Hematopoietic multipotent progenitor cell treated with erythropoietin and hydrocortisone succinate and interleukin-3 and kit ligand, for 17 days (in vitro differentiated cells): ENCODE measurements around the gene DPT.
"Not testable (repeated sequence)": the region's sequence is repeated elsewhere in the genome, so short reads cannot be mapped to it uniquely, and the experiment has no call there.

ENCODE experiments used
- DNase-seq: peaks from one replicate; pipeline ENCODE4 v3.0.0-alpha.2; 2015; ENCODE audit warnings: low spot score

Gene DPT

DNA sequence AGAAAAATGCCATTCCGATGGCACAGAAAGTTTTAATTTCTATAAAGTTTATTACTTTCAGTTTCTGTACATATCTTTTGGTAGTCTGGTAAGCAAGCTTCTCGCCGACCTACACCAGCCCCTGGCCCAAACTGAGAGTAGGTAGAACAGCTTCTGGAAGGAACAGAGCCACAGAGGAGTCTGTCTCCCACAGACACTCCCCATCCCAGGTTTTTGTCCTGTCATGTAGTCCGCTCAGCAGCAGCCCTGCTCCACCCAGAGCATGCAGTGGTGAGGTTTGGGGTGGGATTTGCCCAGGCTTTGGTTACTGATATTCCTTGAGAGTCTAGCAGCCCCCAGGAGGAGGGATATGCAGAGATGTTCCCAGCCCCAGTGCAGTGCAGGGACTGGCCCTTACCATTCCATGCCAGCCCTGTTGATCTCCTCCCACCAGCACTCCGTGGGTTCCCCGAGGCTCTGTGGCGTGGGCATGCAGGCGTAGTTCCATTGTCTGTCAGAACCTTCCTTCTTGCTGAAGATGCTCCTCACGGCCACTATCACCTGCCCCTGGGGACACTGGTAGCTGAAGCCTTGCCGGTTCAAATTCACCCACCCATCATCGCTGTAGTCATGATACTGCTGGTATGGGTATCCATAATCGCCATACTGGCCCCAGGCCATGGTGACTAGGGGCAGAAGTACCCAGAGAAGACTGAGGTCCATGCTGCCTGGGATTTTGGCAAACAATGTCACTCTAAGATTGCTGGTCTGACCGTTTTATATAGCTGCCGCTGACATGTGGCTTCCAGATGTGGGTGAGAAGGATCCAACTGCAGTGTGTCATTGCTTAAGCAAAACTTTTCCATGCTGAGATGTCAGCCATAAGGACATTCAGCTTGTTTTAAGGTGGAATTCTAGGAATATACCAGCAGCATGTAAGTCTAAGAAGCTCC lies at the start of gene DPT:
Gene DPT, minus strand, starts transcription at position 734 of the 932 bp plus-strand sequence. Its CDS starts 32 bp downstream, at position 702.
- DNase-seq: no peak

DNA sequence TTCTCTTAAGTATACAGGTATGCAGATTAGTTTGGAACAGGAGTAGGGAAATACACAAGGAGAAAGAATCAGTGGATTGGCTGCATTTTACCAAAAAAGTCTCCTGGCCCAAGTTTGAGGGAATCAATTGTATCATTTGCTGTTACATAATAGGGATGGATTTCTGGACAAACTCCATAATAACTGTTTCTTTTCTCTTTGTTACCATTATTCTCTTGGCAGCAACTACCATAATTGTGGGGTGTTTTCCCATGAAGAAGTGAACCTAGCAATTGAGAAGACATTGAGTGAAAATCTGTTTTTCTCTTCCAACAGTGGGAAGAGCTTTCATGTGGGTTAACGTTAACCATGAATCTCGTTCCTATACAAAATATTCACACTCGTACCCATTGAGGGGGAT lies 46.4 kb upstream of the DPT start:
- no peak for DNase-seq

DNA sequence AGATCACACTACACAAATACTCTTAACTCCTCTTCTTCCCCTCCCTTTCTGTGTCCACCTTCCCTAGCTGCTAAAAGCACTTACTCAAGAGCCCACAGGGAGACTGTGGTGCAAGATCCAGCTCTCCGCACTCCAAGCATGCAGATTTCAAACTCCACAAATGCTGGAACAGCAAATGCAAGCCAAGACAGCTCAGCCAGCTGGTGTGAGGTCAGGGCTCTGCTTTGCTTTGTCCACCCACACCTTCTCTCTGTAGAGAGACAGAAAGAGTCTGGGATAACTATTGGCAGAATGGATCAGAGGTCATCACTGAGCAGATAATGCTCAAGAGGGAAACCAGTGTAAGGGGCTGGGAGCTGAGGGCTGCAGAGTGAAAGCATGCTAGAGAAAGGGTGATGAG lies 45.2 kb upstream of the DPT start:
- no peak for DNase-seq

- no peak for DNase-seq
These were observed 43.5 kb upstream of the DPT start for GRCh38 chr1:168772428-168773060.

DNA sequence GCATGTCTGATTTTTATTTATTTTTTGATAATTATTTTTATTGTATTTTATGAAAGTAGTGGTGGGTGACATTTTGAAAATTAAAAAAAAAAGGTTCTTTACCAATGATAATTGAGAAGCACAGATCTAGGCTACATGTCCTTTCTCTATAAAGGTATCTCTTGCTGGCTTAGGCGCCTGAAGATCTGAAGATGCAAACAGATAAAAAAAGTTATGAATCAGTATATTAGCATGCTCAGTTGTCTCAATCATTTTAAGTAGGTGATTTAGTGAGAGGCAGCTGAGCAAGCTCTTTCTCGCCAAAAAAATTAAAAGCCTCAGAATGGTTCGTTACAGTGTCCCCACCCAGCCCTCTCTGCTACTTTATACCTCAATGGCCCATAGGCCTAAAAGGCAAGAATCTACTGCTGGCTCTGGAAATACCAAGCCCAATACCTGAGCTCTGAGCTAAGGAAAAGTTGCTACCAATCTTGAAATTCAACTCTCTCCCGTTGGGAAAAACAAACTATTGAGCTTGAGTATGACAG lies 42.2 kb upstream of the DPT start:
- no peak for DNase-seq

DNA sequence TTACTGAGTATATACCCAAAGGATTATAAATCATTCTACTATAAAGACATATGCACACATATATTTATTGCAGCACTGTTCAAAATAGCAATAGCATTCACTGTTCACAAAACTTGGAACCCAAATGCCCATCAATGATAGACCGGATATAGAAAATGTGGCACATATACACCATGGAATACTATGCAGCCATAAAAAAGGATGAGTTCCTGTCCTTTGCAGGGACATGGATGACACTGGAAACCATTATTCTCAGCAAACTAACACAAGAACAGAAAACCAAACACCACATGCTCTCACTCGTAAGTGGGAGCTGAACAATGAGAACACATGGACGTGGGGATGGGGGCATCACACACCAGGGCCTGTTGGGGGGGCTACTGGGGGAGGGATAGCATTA lies 40.9 kb upstream of the DPT start:
- not testable (repeated sequence) for DNase-seq

- DNase-seq: no peak
These were observed 39.0 kb upstream of the DPT start for GRCh38 chr1:168767894-168768584.

DNA sequence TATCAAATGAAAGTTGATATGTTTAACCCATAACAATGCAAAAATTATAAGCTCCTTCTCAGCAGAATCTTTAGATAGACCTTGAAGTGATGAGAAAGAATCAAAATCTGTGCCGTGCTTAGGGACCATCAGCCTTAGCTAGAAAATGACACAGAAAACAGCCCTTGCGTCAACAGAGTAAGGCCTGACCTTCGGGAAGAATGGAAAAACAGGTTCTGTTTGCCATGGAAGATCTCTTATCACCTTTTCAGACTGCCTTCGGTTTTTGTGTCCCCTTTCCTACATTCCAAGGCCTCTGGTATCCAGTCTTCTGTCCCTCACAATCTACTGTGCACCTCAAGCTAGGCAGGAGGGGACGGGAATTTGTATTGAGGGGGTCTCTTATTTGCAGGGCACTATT lies 37.6 kb upstream of the DPT start:
- no peak for DNase-seq

DNA sequence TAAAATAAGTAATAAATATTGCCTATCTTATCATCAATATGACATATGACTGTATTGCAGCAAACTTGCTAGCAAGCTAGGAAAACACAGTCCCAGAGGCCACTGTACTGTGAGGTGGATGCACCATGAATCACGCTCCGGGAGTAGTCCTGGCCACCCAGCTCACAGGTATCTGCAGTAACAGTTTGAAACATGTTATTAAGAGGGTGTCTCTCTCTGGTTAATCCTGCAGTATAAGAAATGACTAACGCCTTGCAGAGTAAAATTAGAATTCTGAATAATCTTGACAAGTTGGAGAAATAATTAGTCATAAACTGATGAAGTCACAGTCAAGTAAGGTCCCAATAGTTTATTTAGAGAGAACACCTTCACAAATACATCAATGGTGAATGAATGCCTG lies 34.0 kb upstream of the DPT start:
- no peak for DNase-seq

DNA sequence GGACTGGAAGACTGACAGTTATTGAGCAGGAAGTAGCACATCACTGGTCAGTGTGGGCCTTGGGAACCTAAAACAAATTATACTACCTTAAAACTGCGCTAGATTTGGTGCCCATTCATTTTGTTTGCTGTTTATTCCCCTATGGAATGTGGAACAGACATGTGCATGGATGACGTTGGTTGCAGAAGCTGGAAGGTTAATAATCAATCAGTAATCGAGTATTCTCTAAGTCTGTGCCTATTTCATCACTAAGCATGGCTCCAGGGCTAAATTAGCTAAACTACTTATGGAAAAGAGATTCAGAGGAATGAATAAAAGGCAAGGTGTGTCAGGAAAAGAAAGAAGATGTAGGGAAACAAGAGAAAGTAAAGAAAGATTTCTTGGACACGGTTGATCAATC lies 33.5 kb upstream of the DPT start:
- DNase-seq: no peak

DNA sequence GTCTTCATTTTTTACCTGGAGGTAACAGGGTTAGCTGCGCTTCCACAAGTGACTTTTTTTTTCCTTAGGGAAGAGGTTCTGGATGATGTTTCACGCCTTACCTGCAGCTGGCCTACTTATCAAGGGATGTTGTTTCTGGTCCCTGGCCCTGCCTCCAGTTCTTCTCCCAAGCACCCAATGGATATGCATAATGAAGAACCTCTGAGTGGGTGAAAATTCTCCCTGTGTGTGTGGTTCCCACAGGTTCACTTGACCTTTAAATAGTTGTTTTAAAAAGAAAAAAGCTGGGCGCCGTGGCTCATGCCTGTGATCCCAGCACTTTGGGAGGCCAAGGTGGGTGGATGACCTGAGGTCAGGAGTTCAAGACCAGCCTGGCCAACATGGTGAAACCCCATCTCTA lies 31.8 kb upstream of the DPT start:
- no peak for DNase-seq

DNA sequence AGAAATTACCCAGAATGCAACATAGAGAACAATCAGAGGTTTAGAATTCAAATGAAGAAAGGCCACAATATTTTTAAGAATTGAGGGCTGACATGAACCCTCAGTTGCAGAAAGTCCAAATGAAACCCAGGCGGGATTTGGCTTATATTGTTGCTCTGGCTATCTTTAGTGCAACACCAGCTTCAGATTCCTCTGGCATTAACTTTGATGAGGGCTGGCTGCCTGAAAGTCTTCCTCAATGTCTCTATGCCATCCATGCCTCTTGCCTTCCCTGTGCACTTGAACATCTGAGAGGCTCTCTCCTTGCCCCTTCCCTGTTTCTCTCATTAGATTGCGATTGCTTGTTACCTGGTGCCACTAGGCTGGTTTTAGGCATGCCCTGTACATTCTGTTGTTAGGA lies 31.2 kb upstream of the DPT start:
- DNase-seq: no peak

- DNase-seq: no peak
These were observed 30.1 kb upstream of the DPT start for GRCh38 chr1:168759077-168759476.

- no peak for DNase-seq
These were observed 29.5 kb upstream of the DPT start for GRCh38 chr1:168758503-168758902.

DNA sequence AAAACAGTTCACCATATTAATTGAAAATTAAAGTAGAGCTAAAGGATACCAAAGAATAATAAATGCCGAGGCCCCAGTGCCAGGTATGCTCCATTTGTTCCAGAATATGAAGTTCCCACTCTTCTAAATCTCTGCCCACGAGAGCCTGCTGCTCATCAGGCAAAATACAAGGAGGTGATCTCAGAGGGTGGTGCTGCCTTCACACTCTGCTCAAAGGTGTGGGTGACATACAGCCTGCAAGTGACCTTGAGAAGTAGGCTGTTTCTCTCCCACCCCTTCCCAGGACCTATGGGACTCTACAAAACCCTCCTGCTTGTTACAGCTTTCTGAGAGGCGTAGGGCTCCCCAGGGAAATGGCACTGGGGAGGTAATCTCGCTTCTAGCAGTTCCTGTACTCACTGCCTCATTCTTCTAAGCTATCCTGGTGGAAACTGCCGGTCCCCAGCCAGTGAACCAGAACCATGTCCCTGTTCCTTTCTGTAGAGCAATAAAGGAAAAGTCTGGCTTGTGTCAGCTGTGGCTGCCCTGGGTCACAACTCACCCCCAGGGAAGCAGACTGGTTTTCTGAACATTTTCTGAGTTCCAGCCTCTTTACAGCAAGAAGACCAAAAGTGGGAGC lies 26.9 kb upstream of the DPT start:
- no peak for DNase-seq

DNA sequence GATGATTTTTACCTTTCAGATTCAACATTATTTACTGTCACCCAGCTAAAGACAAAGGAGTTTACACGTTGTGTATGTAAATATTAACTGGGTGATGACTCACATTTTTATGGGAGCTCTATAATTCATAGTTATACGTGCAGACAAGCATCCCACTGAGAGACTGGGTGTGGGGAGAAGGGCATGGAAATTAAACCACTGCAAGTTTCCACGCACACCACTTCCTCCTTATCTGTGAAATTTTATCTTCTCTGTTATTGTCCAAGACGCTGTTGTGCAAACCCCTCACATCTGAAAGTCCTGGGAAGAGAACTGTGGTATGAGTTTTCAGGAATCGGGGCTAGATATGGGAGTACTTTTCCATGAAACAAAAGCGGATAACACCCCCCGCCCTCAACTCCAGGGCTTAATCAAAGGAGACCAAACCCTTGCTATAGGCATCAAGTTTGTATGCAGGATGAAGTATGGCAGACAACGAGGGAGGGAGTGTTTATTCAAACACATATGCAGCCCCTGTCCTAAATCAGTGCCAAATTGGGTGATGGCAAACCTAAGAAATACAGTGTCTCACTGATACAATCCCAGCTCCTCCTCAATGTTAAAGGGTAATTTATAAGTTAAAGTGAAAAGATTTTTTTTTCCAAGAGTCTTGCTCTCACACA lies 23.3 kb upstream of the DPT start:
- no peak for DNase-seq

DNA sequence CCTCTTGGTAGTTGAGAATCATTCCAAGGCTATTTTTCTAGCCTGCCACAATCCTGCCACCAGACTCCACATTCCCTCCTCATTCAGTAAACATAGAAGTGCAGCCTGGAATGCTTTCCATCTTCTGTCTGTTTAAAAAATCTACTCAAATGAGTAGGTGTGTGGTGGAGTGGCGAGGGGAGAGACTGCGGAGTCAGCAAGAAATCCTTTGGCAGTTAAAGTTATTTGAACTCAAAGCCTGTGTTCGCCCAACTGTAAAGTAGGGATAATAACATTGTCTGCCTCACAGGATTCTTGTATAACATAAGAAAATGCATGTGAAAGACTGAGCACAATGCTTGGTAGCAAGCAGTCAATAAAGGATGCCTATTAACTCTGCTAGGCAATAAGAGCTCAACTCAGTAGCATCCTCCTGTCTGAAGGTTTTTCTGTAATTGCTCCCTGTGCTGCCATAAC lies 22.2 kb upstream of the DPT start:
- DNase-seq: no peak

GRCh38 chr1:168742994-168743650 lies 14.1 kb upstream of the DPT start:
- no peak for DNase-seq

GRCh38 chr1:168742386-168742785 lies 13.4 kb upstream of the DPT start:
- DNase-seq: no peak

DNA sequence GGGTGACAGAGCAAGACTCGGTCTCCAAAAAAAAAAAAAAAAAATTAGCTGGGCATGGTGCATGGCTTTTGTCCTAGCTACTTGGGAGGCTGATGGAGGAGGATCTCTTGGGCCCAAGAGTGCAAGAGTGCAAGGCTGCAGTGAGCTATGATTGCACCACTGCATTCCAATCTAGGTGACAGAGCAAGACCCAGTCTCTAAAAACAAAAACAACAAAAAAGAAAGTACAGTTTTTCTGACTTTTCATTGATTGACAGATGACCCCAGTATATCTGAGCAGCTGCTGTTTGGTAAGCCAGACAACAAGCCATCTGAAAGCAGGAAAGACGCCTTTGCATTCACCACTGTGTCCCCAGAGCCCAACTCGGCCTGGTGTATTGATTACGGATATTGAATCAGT lies 10.9 kb upstream of the DPT start:
- no peak for DNase-seq

DNA sequence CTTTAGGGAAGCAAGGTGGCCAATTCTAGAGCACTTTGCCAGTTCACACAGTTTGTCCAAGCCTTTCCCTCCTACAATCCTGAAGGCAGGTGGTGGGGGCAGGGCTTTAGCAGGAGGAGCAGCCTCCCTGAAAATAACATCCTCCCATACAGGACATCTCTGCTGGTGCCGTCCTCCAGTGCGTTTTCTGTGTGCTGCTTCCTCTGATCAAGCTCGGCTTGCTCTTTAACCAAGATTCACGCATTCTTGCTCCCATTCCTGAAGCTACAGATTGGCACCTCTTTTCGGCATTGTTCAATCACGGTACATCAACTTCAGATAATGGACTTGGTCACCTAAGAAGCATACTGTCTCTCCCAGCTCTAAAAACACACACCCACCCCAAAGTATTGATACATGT lies 7.5 kb upstream of the DPT start:
- DNase-seq: no peak
